CD14-positive monocyte (primary cell): ENCODE results near the gene LIN28B. TPM values are rescaled to one million over a fixed set of nuclear protein-coding genes. Genes with fewer than 3 reads are reported as not detected.

Source experiments
- DNase-seq, 3 donors: peaks; one replicate each; pipeline ENCODE4 v3.0.0-alpha.2; 2011 to 2022
- H2AFZ ChIP-seq: 2 replicates; pipeline ENCODE4 v1.6.0; 2012; ENCODE audit warnings: mild to moderate bottlenecking, low read depth, low read length, inconsistent platforms; ENCODE audit not compliant: insufficient read depth, poor library complexity, severe bottlenecking
- H3K27ac ChIP-seq, 2 donors: 1 replicate in 1 of 2; 2 replicates in 1 of 2; pipeline ENCODE4 v1.5.1; 2012 to 2013; ENCODE audit warnings: low read length in 2 of 2, control low read depth in 1 of 2, inconsistent platforms in 1 of 2, low read depth in 1 of 2, mild to moderate bottlenecking in 1 of 2
- H3K27me3 ChIP-seq, 2 donors: one replicate each; pipeline versions ENCODE4 v1.6.0 to v1.6.1; 2011 to 2013; ENCODE audit warnings: low read length in 2 of 2; ENCODE audit not compliant: control insufficient read depth in 2 of 2, insufficient read depth in 2 of 2
- H3K36me3 ChIP-seq, 2 donors: replicated peaks in 1 of 2; 1 replicate in 1 of 2; 2 replicates in 1 of 2; pipeline versions ENCODE4 v1.5.1 to v1.6.1; 2012 to 2013; ENCODE audit warnings: low read length in 2 of 2, control low read depth in 1 of 2, inconsistent platforms in 1 of 2, mild to moderate bottlenecking in 1 of 2; ENCODE audit not compliant: insufficient read depth in 2 of 2, control insufficient read depth in 1 of 2
- H3K4me1 ChIP-seq, 2 donors: 1 replicate in 1 of 2; 2 replicates in 1 of 2; pipeline versions ENCODE4 v1.5.1 to v1.6.1; 2012 to 2013; ENCODE audit warnings: low read length in 2 of 2, control low read depth in 1 of 2, inconsistent platforms in 1 of 2, mild to moderate bottlenecking in 1 of 2, moderate library complexity in 1 of 2; ENCODE audit not compliant: insufficient read depth in 2 of 2, control insufficient read depth in 1 of 2
- H3K4me2 ChIP-seq: replicated peaks from 2 replicates; pipeline ENCODE3; 2012; ENCODE audit warnings: low read length, moderate library complexity, mild to moderate bottlenecking; ENCODE audit not compliant: poor library complexity, severe bottlenecking; ENCODE audit errors: extremely low read depth
- H3K4me3 ChIP-seq, 3 experiments: fragments of 200-600 bp in 1 of 3; sonication (generic) in 1 of 3; replicated peaks in 1 of 3; 1 replicate in 2 of 3; 2 replicates in 1 of 3; pipeline ENCODE4 v1.5.1; 2011 to 2013; ENCODE audit warnings: low read length in 3 of 3, mild to moderate bottlenecking in 3 of 3, control low read depth in 2 of 3, low read depth in 2 of 3, inconsistent platforms in 1 of 3, moderate library complexity in 1 of 3
- H3K79me2 ChIP-seq: 2 replicates; pipeline ENCODE4 v1.6.0; 2012; ENCODE audit warnings: mild to moderate bottlenecking, control low read depth, inconsistent platforms, low read length, moderate library complexity; ENCODE audit not compliant: insufficient read depth
- H3K9ac ChIP-seq: 2 replicates; pipeline ENCODE4 v1.6.0; 2017; ENCODE audit warnings: low read length, mild to moderate bottlenecking; ENCODE audit not compliant: insufficient read depth, poor library complexity, severe bottlenecking
- H3K9me3 ChIP-seq, 2 donors: replicated peaks in 1 of 2; 1 replicate in 1 of 2; 2 replicates in 1 of 2; pipeline versions ENCODE4 v1.5.1 to v1.6.1; 2012 to 2013; ENCODE audit warnings: low read length in 2 of 2, control low read depth in 1 of 2; ENCODE audit not compliant: control insufficient read depth in 1 of 2, insufficient read depth in 1 of 2
- H4K20me1 ChIP-seq: 2 replicates; pipeline ENCODE4 v1.6.0; 2012; ENCODE audit warnings: mild to moderate bottlenecking, low read length, control low read depth, moderate library complexity; ENCODE audit not compliant: insufficient read depth
- H3K27ac Mint-ChIP-seq, 7 donors: one replicate each; pipeline ENCODE4 v1.8.0; 2020; ENCODE audit warnings: mild to moderate bottlenecking in 7 of 7, mixed read lengths in 7 of 7, moderate library complexity in 6 of 7, inconsistent platforms in 2 of 7
- H3K27me3 Mint-ChIP-seq, 3 donors: one replicate each; pipeline ENCODE4 v1.8.0; 2021 to 2022; ENCODE audit warnings: low read depth in 3 of 3, mild to moderate bottlenecking in 3 of 3, mixed read lengths in 3 of 3, moderate library complexity in 3 of 3, inconsistent platforms in 1 of 3
- H3K36me3 Mint-ChIP-seq, 2 donors: one replicate each; pipeline ENCODE4 v1.8.0; 2020; ENCODE audit warnings: mixed read lengths in 2 of 2, inconsistent platforms in 1 of 2, mild to moderate bottlenecking in 1 of 2
- H3K4me1 Mint-ChIP-seq: one replicate; pipeline ENCODE4 v1.8.0; 2020; ENCODE audit warnings: mild to moderate bottlenecking, mixed read lengths
- H3K4me3 Mint-ChIP-seq, 2 donors: one replicate each; pipeline ENCODE4 v1.8.0; 2020; ENCODE audit warnings: mild to moderate bottlenecking in 2 of 2, mixed read lengths in 2 of 2, moderate library complexity in 1 of 2
- H3K9me3 Mint-ChIP-seq, 7 donors: one replicate each; pipeline ENCODE4 v1.8.0; 2020 to 2022; ENCODE audit warnings: mixed read lengths in 7 of 7, mild to moderate bottlenecking in 6 of 7, moderate library complexity in 6 of 7, inconsistent platforms in 2 of 7
- WGBS: methylation state at CpG from one replicate; pipeline ENCODE4 v1.1.5; 2013; ENCODE audit warnings: missing lambda C conversion rate; ENCODE audit not compliant: insufficient coverage; 5-methylcytosine and 5-hydroxymethylcytosine counted together
- intact Hi-C, 2 donors: fragments of 100-400 bp; cut with micrococcal nuclease; formaldehyde crosslinking; loops; one replicate each; pipeline versions ENCODE4 v1.15.0 to v1.15.1; 2023
- polyA plus RNA-seq, 3 donors: library from polyadenylated mRNA; depleted of rRNA in 1 of 3; unstranded in 2 of 3; stranded (reverse) in 1 of 3; fragments of 300-500 nt in 2 of 3; fragments of >200 nt in 1 of 3; fragmentation: Illumina TruSeq in 2 of 3; gene quantifications; 1 replicate in 2 of 3; 2 replicates in 1 of 3; pipeline ENCODE4 v1.2.3, GENCODE V29; 2012 to 2021
- TF ChIP-seq, protein P1 (sequence below): fragments of 200-600 bp; IDR thresholded peaks from one replicate; pipeline ENCODE4 v1.8.0; 2022; ENCODE audit warnings: antibody characterized with exemption, mild to moderate bottlenecking

Gene LIN28B
- polyA plus RNA-seq, 3 donors = not detected

DNA sequence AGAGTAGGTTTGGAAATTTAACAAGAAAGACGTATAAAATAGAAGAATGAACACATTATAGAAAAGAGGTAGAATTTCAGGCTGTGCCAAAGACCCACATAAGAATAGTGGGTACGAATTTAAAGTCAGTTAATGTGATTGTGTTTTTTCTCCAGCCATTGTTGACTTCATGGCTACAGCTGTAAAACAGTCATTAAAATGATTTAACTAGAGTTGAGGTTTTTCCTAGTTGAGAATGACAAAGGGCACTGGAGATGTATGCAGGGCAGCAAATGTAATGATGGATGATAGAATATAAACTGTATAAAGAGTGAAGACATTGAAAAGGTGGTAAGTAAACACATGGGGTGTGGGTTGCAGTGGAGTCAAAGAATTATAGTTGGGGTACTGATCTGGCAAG, 72.7 kb downstream of the LIN28B start:
- Histone ChIP-seq H3K4me3 (no peak overlapping the region), H2AFZ (no peak overlapping the region), H3K9ac (no peak overlapping the region), H3K4me2 (no peak overlapping the region), H3K79me2 (no peaks in the 10 kb centered on the region), H3K27ac (no peak overlapping the region), H3K36me3 (no peaks in the 10 kb centered on the region), H3K9me3 (no peaks in the 10 kb centered on the region), H4K20me1 (no peaks in the 10 kb centered on the region), H3K4me1 (no peaks in the 10 kb centered on the region), H3K27me3 (no peaks in the 10 kb centered on the region)
- no peak for DNase-seq
- H3K4me1 Mint-ChIP-seq = no peaks in the 10 kb centered on the region
- H3K27me3 Mint-ChIP-seq = peaks cover 2 to 3% (median 2%) of the 10 kb centered on the region in 3 donors
- no peak overlapping the region for H3K4me3 Mint-ChIP-seq
- no peaks in the 10 kb centered on the region for H3K36me3 Mint-ChIP-seq
- TF ChIP-seq, protein P1, sequence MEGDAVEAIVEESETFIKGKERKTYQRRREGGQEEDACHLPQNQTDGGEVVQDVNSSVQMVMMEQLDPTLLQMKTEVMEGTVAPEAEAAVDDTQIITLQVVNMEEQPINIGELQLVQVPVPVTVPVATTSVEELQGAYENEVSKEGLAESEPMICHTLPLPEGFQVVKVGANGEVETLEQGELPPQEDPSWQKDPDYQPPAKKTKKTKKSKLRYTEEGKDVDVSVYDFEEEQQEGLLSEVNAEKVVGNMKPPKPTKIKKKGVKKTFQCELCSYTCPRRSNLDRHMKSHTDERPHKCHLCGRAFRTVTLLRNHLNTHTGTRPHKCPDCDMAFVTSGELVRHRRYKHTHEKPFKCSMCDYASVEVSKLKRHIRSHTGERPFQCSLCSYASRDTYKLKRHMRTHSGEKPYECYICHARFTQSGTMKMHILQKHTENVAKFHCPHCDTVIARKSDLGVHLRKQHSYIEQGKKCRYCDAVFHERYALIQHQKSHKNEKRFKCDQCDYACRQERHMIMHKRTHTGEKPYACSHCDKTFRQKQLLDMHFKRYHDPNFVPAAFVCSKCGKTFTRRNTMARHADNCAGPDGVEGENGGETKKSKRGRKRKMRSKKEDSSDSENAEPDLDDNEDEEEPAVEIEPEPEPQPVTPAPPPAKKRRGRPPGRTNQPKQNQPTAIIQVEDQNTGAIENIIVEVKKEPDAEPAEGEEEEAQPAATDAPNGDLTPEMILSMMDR = no peak
- H3K27ac Mint-ChIP-seq = no peak overlapping the region
- no peaks in the 10 kb centered on the region for H3K9me3 Mint-ChIP-seq
- WGBS = 100% methylated on average over 1 of the region's 2 CpGs
- intact Hi-C loops = no loop called here

- Mint-ChIP-seq H3K27me3 (peaks cover 2 to 8% (median 6%) of the 10 kb centered on the region in 3 donors), H3K27ac (no peak overlapping the region), H3K36me3 (no peaks in the 10 kb centered on the region), H3K4me1 (no peaks in the 10 kb centered on the region), H3K9me3 (no peaks in the 10 kb centered on the region), H3K4me3 (no peak overlapping the region)
- TF ChIP-seq, protein P1 = no peak
- Histone ChIP-seq H3K79me2 (no peaks in the 10 kb centered on the region), H2AFZ (no peak overlapping the region), H3K27ac (no peak overlapping the region), H3K9me3 (no peaks in the 10 kb centered on the region), H3K4me1 (no peaks in the 10 kb centered on the region), H3K36me3 (no peaks in the 10 kb centered on the region), H3K9ac (no peak overlapping the region), H4K20me1 (no peaks in the 10 kb centered on the region), H3K4me3 (no peak overlapping the region), H3K4me2 (no peak overlapping the region), H3K27me3 (no peaks in the 10 kb centered on the region)
- DNase-seq = no peak
- WGBS = no CpG with 5 or more reads among the region's 1 CpG
- intact Hi-C loops = no loop called here
Observed at GRCh38 chr6:105034470-105034869, 77.6 kb downstream of the LIN28B start.
